HEK293 (cell line): ENCODE measurements around the gene CD28.

Experiments
- CTCF ChIA-PET: fragments of 350-600 bp; formaldehyde crosslinking; extraction: SDS; loops from one replicate; lab custom pipeline; 2021; ENCODE audit warnings: antibody characterized with exemption; lab: Yijun Ruan, JAX
- POLR2A ChIA-PET: fragments of 300-600 bp; formaldehyde crosslinking; extraction: SDS; loops from one replicate; lab custom pipeline; 2020; ENCODE audit warnings: antibody characterized with exemption, inconsistent platforms; lab: Yijun Ruan, JAX
- H3K27ac ChIP-seq: fragments of 200-500 bp; sonication (Bioruptor generic); 2 replicates; pipeline ENCODE4 v1.5.1; 2014; ENCODE audit warnings: low read depth, low read length, control low read depth, inconsistent platforms; ENCODE audit errors: extremely low read depth
- H3K36me3 ChIP-seq, 2 experiments: fragments of 200-500 bp in 1 of 2; sonication (Bioruptor generic) in 1 of 2; 1 replicate in 1 of 2; 2 replicates in 1 of 2; pipeline ENCODE4 v1.5.1; 2014 to 2017; ENCODE audit warnings: inconsistent platforms in 2 of 2, low read length in 2 of 2; ENCODE audit not compliant: control insufficient read depth in 2 of 2, insufficient read depth in 1 of 2
- H3K4me1 ChIP-seq: fragments of 200-500 bp; sonication (Bioruptor generic); 2 replicates; pipeline ENCODE4 v1.5.1; 2014; ENCODE audit warnings: mild to moderate bottlenecking, low read length, inconsistent platforms; ENCODE audit not compliant: control insufficient read depth, insufficient read depth
- H3K4me3 ChIP-seq: 2 replicates; pipeline ENCODE4 v1.5.1; 2011; ENCODE audit warnings: low read depth, mild to moderate bottlenecking, control low read depth, low read length, moderate library complexity
- H3K9me3 ChIP-seq: fragments of 200-500 bp; sonication (Bioruptor generic); 2 replicates; pipeline ENCODE4 v1.5.1; 2014; ENCODE audit warnings: low read depth, low read length, inconsistent platforms; ENCODE audit not compliant: control insufficient read depth, insufficient read depth
- KLF10 ChIP-seq: fragments of 450-650 bp; IDR thresholded peaks from 2 replicates; pipeline ENCODE4 v1.5.1; 2018; ENCODE audit warnings: missing biosample characterization, mild to moderate bottlenecking, missing genetic modification characterization
- SCRT1 ChIP-seq: fragments of 450-650 bp; formaldehyde crosslinking; IDR thresholded peaks from 2 replicates; pipeline ENCODE4 v1.5.1; 2016; ENCODE audit warnings: missing biosample characterization, missing genetic modification characterization, borderline replicate concordance
- SETDB1 ChIP-seq: IDR thresholded peaks from one replicate; pipeline ENCODE4 v1.6.1; 2017; ENCODE audit warnings: mild to moderate bottlenecking, low read length, moderate library complexity, mixed read lengths; ENCODE audit not compliant: insufficient read length
- TSHZ1 ChIP-seq: fragments of 450-650 bp; formaldehyde crosslinking; IDR thresholded peaks from 2 replicates; pipeline ENCODE4 v1.5.1; 2016; ENCODE audit warnings: missing biosample characterization, missing genetic modification characterization, borderline replicate concordance
- ZBTB21 ChIP-seq: fragments of 450-650 bp; formaldehyde crosslinking; IDR thresholded peaks from 2 replicates; pipeline ENCODE4 v1.5.1; 2017; ENCODE audit warnings: missing biosample characterization, missing genetic modification characterization
- ZEB2 ChIP-seq: fragments of 450-650 bp; formaldehyde crosslinking; IDR thresholded peaks from 2 replicates; pipeline ENCODE4 v1.5.1; 2016; ENCODE audit warnings: missing biosample characterization, missing genetic modification characterization
- ZFP3 ChIP-seq: fragments of 450-650 bp; formaldehyde crosslinking; IDR thresholded peaks from 2 replicates; pipeline ENCODE4 v1.5.1; 2016; ENCODE audit warnings: low read depth, missing biosample characterization, missing genetic modification characterization
- ZNF174 ChIP-seq: fragments of 450-650 bp; formaldehyde crosslinking; IDR thresholded peaks from 2 replicates; pipeline ENCODE4 v1.5.0; 2017; ENCODE audit warnings: missing biosample characterization, mild to moderate bottlenecking, missing genetic modification characterization
- ZNF23 ChIP-seq: fragments of 450-650 bp; formaldehyde crosslinking; IDR thresholded peaks from 2 replicates; pipeline ENCODE4 v1.5.1; 2016; ENCODE audit warnings: missing biosample characterization, missing genetic modification characterization, borderline replicate concordance
- ZNF280D ChIP-seq: fragments of 450-650 bp; formaldehyde crosslinking; IDR thresholded peaks from 2 replicates; pipeline ENCODE4 v1.5.1; 2016; ENCODE audit warnings: missing biosample characterization, missing genetic modification characterization
- ZNF302 ChIP-seq: fragments of 450-650 bp; formaldehyde crosslinking; IDR thresholded peaks from 2 replicates; pipeline ENCODE4 v1.5.1; 2016; ENCODE audit warnings: missing biosample characterization, missing genetic modification characterization, low read depth
- ZNF350 ChIP-seq: fragments of 450-650 bp; formaldehyde crosslinking; IDR thresholded peaks from 2 replicates; pipeline ENCODE4 v1.5.0; 2017; ENCODE audit warnings: missing biosample characterization, mild to moderate bottlenecking, missing genetic modification characterization
- ZNF548 ChIP-seq: fragments of 450-650 bp; formaldehyde crosslinking; IDR thresholded peaks from 2 replicates; pipeline ENCODE4 v1.5.1; 2016; ENCODE audit warnings: missing biosample characterization, missing genetic modification characterization
- ZNF555 ChIP-seq: fragments of 450-650 bp; formaldehyde crosslinking; conservative IDR thresholded peaks from 2 replicates; pipeline ENCODE4 v1.5.1; 2017; ENCODE audit warnings: missing biosample characterization, mild to moderate bottlenecking, missing genetic modification characterization, inconsistent platforms
- ZNF558 ChIP-seq: fragments of 450-650 bp; formaldehyde crosslinking; IDR thresholded peaks from 2 replicates; pipeline ENCODE4 v1.5.1; 2016; ENCODE audit warnings: missing biosample characterization, missing genetic modification characterization
- ZNF585B ChIP-seq: fragments of 450-650 bp; formaldehyde crosslinking; IDR thresholded peaks from 2 replicates; pipeline ENCODE4 v1.5.1; 2016; ENCODE audit warnings: missing biosample characterization, missing genetic modification characterization
- ZNF600 ChIP-seq: fragments of 450-650 bp; formaldehyde crosslinking; IDR thresholded peaks from 2 replicates; pipeline ENCODE4 v1.5.1; 2016; ENCODE audit warnings: missing biosample characterization, missing genetic modification characterization
- ZNF629 ChIP-seq: fragments of 450-650 bp; formaldehyde crosslinking; IDR thresholded peaks from 2 replicates; pipeline ENCODE4 v1.5.1; 2017; ENCODE audit warnings: missing biosample characterization, missing genetic modification characterization
- ZNF645 ChIP-seq: fragments of 450-650 bp; formaldehyde crosslinking; IDR thresholded peaks from 2 replicates; pipeline ENCODE4; 2016; ENCODE audit warnings: missing biosample characterization, missing genetic modification characterization
- ZNF701 ChIP-seq: fragments of 450-650 bp; formaldehyde crosslinking; IDR thresholded peaks from 2 replicates; pipeline ENCODE4 v1.5.1; 2016; ENCODE audit warnings: missing biosample characterization, missing genetic modification characterization
- ZNF768 ChIP-seq: fragments of 450-650 bp; formaldehyde crosslinking; IDR thresholded peaks from 2 replicates; pipeline ENCODE4 v1.5.1; 2018; ENCODE audit warnings: missing biosample characterization, mild to moderate bottlenecking, missing genetic modification characterization

CD28 gene

GRCh38 chr2:203739351-203739750, 32.9 kb downstream of the CD28 start (continued):
- TF ChIP-seq TSHZ1 (tag by site-specific recombination), result no peak
- TF ChIP-seq ZNF768, result no peak
- no peak for TF ChIP-seq ZNF302 (tag by site-specific recombination)
- no peak for TF ChIP-seq ZNF350
- TF ChIP-seq ZNF558 (tag by site-specific recombination), result no peak
- no peak for TF ChIP-seq ZNF600 (tag by site-specific recombination)
- TF ChIP-seq ZFP3, result no peak

- H3K4me3 ChIP-seq, result no peak overlapping the region
- ChIA-PET CTCF (no interaction called here), POLR2A (no interaction called here)
- no peak overlapping the region for H3K27ac ChIP-seq
- H3K36me3 ChIP-seq, result no peaks in the 10 kb centered on the region
- no peaks in the 10 kb centered on the region for H3K9me3 ChIP-seq
- no peaks in the 10 kb centered on the region for H3K4me1 ChIP-seq
- TF ChIP-seq SCRT1, result no peak
- no peak for TF ChIP-seq ZNF23 (tag by site-specific recombination)
- TF ChIP-seq ZNF701, result no peak
Observed at GRCh38 chr2:203740871-203741281, 34.4 kb downstream of the CD28 start.

GRCh38 chr2:203741566-203741965, 35.1 kb downstream of the CD28 start:
- Histone ChIP-seq H3K4me3 (no peak overlapping the region), H3K27ac (no peak overlapping the region), H3K36me3 (no peaks in the 10 kb centered on the region), H3K4me1 (no peaks in the 10 kb centered on the region), H3K9me3 (no peaks in the 10 kb centered on the region)
- CTCF ChIA-PET, result no interaction called here
- TF ChIP-seq ZBTB21 (tag by site-specific recombination) (no peak), ZEB2 (no peak), ZNF548 (tag by site-specific recombination) (no peak)
- POLR2A ChIA-PET, result no interaction called here

GRCh38 chr2:203743441-203743981, 37.1 kb downstream of the CD28 start:
- POLR2A ChIA-PET, result no interaction called here
- no peaks in the 10 kb centered on the region for H3K36me3 ChIP-seq
- no peaks in the 10 kb centered on the region for H3K4me1 ChIP-seq
- CTCF ChIA-PET, result no interaction called here
- no peak overlapping the region for H3K27ac ChIP-seq
- H3K4me3 ChIP-seq, result no peak overlapping the region
- no peak for TF ChIP-seq ZNF174
- no peaks in the 10 kb centered on the region for H3K9me3 ChIP-seq

- H3K36me3 ChIP-seq, result no peaks in the 10 kb centered on the region
- H3K4me3 ChIP-seq, result no peak overlapping the region
- POLR2A ChIA-PET, result no interaction called here
- no peaks in the 10 kb centered on the region for H3K4me1 ChIP-seq
- H3K27ac ChIP-seq, result no peak overlapping the region
- CTCF ChIA-PET, result no interaction called here
- no peaks in the 10 kb centered on the region for H3K9me3 ChIP-seq
- TF ChIP-seq ZNF280D (tag by site-specific recombination) (no peak), ZNF629 (no peak), KLF10 (tag by site-specific recombination) (no peak), ZNF645 (tag by site-specific recombination) (no peak), ZNF585B (tag by site-specific recombination) (no peak), SETDB1 (no peak), ZNF555 (tag by site-specific recombination) (no peak)
Observed at GRCh38 chr2:203744091-203744490, 37.7 kb downstream of the CD28 start.
